ENCODE results near the gene XPA.

DNA sequence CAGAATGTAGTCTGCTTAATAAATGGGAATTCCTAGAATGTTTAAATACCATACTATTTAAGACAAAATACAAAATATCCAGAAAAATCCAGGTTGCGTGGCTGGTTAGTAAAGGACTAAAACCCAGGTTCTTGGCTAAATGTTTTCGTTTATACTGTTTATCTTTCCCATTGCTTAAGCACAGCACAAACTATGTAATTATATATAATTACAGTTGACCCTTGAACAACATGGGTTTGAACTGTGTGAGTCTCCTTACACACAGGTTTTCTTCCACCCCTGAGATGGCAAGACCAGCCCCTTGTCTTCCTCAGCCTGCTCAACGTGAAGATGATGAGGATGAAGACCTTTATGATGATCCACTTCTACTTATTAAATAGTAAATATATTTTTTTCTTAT, 24.7 kb downstream of the XPA start:
- TF ChIP-seq POLR2A (IDR thresholded peaks at IDR 0.05; ENCODE audit: control extremely low read depth in 1 of 2, low read depth in 2 of 2, low read length in 2 of 2) (no peak), HDAC2 (IDR thresholded peaks at IDR 0.05; ENCODE audit: borderline replicate concordance in 1 of 2, low read depth in 2 of 2, low read length in 2 of 2) (no peak), GTF2F1 (IDR thresholded peaks at IDR 0.05; ENCODE audit: borderline replicate concordance, low read depth, low read length) (no peak), ZNF274 (IDR thresholded peaks at IDR 0.05; ENCODE audit: borderline replicate concordance, extremely low read depth, low read length) (no peak), EZH2 (IDR thresholded peaks at IDR 0.05; ENCODE audit: low read depth, low read length, severe bottlenecking) (no peak), SP4 (IDR thresholded peaks at IDR 0.05; ENCODE audit: low read length) (no peak), EP300 (IDR thresholded peaks at IDR 0.05; ENCODE audit: borderline replicate concordance in 1 of 2, low read depth in 2 of 2, low read length in 2 of 2) (no peak), POLR2AphosphoS5 (IDR thresholded peaks at IDR 0.05; ENCODE audit: low read depth, low read length) (no peak), SIX5 (IDR thresholded peaks at IDR 0.05; ENCODE audit: low read depth, low read length) (no peak), JUND (IDR thresholded peaks at IDR 0.05; ENCODE audit: low read length) (no peak)
- TF ChIP-seq, protein P1, sequence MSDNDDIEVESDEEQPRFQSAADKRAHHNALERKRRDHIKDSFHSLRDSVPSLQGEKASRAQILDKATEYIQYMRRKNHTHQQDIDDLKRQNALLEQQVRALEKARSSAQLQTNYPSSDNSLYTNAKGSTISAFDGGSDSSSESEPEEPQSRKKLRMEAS (IDR thresholded peaks at IDR 0.05) = no peak
- TF ChIP-seq, protein P2, sequence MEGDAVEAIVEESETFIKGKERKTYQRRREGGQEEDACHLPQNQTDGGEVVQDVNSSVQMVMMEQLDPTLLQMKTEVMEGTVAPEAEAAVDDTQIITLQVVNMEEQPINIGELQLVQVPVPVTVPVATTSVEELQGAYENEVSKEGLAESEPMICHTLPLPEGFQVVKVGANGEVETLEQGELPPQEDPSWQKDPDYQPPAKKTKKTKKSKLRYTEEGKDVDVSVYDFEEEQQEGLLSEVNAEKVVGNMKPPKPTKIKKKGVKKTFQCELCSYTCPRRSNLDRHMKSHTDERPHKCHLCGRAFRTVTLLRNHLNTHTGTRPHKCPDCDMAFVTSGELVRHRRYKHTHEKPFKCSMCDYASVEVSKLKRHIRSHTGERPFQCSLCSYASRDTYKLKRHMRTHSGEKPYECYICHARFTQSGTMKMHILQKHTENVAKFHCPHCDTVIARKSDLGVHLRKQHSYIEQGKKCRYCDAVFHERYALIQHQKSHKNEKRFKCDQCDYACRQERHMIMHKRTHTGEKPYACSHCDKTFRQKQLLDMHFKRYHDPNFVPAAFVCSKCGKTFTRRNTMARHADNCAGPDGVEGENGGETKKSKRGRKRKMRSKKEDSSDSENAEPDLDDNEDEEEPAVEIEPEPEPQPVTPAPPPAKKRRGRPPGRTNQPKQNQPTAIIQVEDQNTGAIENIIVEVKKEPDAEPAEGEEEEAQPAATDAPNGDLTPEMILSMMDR (IDR thresholded peaks at IDR 0.05; ENCODE audit: control extremely low read depth in 1 of 3, insufficient read depth in 1 of 3, low read depth in 1 of 3, low read length in 3 of 3) = no peak
- TF ChIP-seq, protein P3, sequence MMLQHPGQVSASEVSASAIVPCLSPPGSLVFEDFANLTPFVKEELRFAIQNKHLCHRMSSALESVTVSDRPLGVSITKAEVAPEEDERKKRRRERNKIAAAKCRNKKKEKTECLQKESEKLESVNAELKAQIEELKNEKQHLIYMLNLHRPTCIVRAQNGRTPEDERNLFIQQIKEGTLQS (IDR thresholded peaks at IDR 0.05; ENCODE audit: insufficient read depth, low read depth, low read length) = no peak
